GM23338 (cell line): Measurements from ENCODE around the gene DNAH6. TPM values are rescaled to one million over a fixed set of nuclear protein-coding genes. Genes with fewer than 3 reads are reported as not detected.

Source experiments
- ATAC-seq: fragments of 200-7000 bp; cut with Tn5 transposase; 3 replicates; pipeline ENCODE4 v1.9.1; 2020
- DNase-seq: peaks from one replicate; pipeline ENCODE4 v3.0.0-alpha.2; 2015; ENCODE audit warnings: low spot score
- H2AFZ ChIP-seq: fragments of 200-600 bp; sonication (generic); 2 replicates; pipeline ENCODE4 v1.8.0; 2016; ENCODE audit warnings: antibody characterized with exemption, mild to moderate bottlenecking, moderate library complexity
- H3F3A ChIP-seq: fragments of 200-600 bp; sonication (generic); replicated peaks from 2 replicates; pipeline ENCODE4 v1.8.0; 2017; ENCODE audit warnings: antibody characterized with exemption, mixed run types, low read depth
- H3K27ac ChIP-seq: fragments of 200-600 bp; sonication (generic); 2 replicates; pipeline ENCODE4 v1.6.1; 2016; ENCODE audit warnings: low read depth
- H3K27me3 ChIP-seq: fragments of 200-600 bp; sonication (generic); 2 replicates; pipeline ENCODE4 v1.8.0; 2016; ENCODE audit warnings: mild to moderate bottlenecking, mixed run types, moderate library complexity; ENCODE audit not compliant: insufficient read depth
- H3K36me3 ChIP-seq: fragments of 200-600 bp; sonication (generic); 2 replicates; pipeline ENCODE4 v1.8.0; 2016; ENCODE audit warnings: mild to moderate bottlenecking; ENCODE audit not compliant: insufficient read depth
- H3K4me1 ChIP-seq: fragments of 200-600 bp; sonication (generic); 2 replicates; pipeline ENCODE4 v1.8.0; 2016; ENCODE audit warnings: mild to moderate bottlenecking, moderate library complexity; ENCODE audit not compliant: insufficient read depth
- H3K4me2 ChIP-seq: fragments of 200-600 bp; sonication (generic); 2 replicates; pipeline ENCODE4 v1.7.1; 2017; ENCODE audit warnings: mixed run types
- H3K4me3 ChIP-seq: fragments of 200-600 bp; sonication (generic); 2 replicates; pipeline ENCODE4 v1.6.1; 2016; ENCODE audit warnings: mixed run types
- H3K79me2 ChIP-seq: fragments of 200-600 bp; sonication (generic); replicated peaks from 2 replicates; pipeline ENCODE4 v1.8.0; 2017; ENCODE audit warnings: mild to moderate bottlenecking; ENCODE audit not compliant: insufficient read depth
- H3K9me2 ChIP-seq: fragments of 200-600 bp; sonication (generic); 2 replicates; pipeline ENCODE4 v1.8.0; 2017; ENCODE audit not compliant: insufficient read depth
- H4K20me1 ChIP-seq: fragments of 200-600 bp; sonication (generic); replicated peaks from 2 replicates; pipeline ENCODE4 v1.8.0; 2017; ENCODE audit warnings: mild to moderate bottlenecking; ENCODE audit not compliant: insufficient read depth
- H3K27ac Mint-ChIP-seq: 2 replicates; pipeline ENCODE4 v1.8.0; 2020; ENCODE audit warnings: inconsistent platforms, mild to moderate bottlenecking, moderate library complexity, mixed read lengths
- H3K27me3 Mint-ChIP-seq: 3 replicates; pipeline ENCODE4 v1.8.0; 2022; ENCODE audit warnings: low read depth, mild to moderate bottlenecking, moderate library complexity, mixed read lengths, inconsistent platforms; ENCODE audit not compliant: insufficient read depth, poor library complexity
- H3K36me3 Mint-ChIP-seq: 3 replicates; pipeline ENCODE4 v1.8.0; 2021; ENCODE audit warnings: low read depth, mild to moderate bottlenecking, inconsistent platforms, moderate library complexity, mixed read lengths
- H3K4me1 Mint-ChIP-seq: 3 replicates; pipeline ENCODE4 v1.8.0; 2020; ENCODE audit warnings: mild to moderate bottlenecking, inconsistent platforms, mixed read lengths
- H3K4me3 Mint-ChIP-seq: 3 replicates; pipeline ENCODE4 v1.8.0; 2021; ENCODE audit warnings: moderate library complexity, mild to moderate bottlenecking, inconsistent platforms, mixed read lengths
- H3K9me3 Mint-ChIP-seq: 3 replicates; pipeline ENCODE4 v1.8.0; 2020; ENCODE audit warnings: moderate library complexity, mild to moderate bottlenecking, inconsistent platforms, mixed read lengths
- CREB1 ChIP-seq: fragments of 250-450 bp; sonication (Bioruptor Pico); IDR thresholded peaks from 2 replicates; pipeline ENCODE4 v1.5.0; 2020; ENCODE audit warnings: low read depth, mild to moderate bottlenecking, moderate library complexity
- EZH2 ChIP-seq: fragments of 200-600 bp; sonication (generic); IDR thresholded peaks from one replicate; pipeline ENCODE4 v1.8.0; 2017; ENCODE audit warnings: antibody characterized with exemption, mild to moderate bottlenecking, low read depth; ENCODE audit not compliant: unreplicated experiment
- JUNB ChIP-seq: IDR thresholded peaks from one replicate; pipeline ENCODE4 v1.6.1; 2016; ENCODE audit warnings: antibody characterized with exemption; ENCODE audit not compliant: unreplicated experiment
- NANOG ChIP-seq: IDR thresholded peaks from 2 replicates; pipeline ENCODE4 v1.6.1; 2016; ENCODE audit warnings: antibody characterized with exemption, borderline replicate concordance
- STAT1 ChIP-seq: IDR thresholded peaks from one replicate; pipeline ENCODE4 v1.6.1; 2016; ENCODE audit warnings: antibody characterized with exemption; ENCODE audit not compliant: unreplicated experiment
- ZNF114 ChIP-seq: fragments of 250-450 bp; sonication (Bioruptor Pico); IDR thresholded peaks from 2 replicates; pipeline ENCODE4 v1.5.0; 2020; ENCODE audit warnings: mild to moderate bottlenecking, moderate library complexity
- ZNF331 ChIP-seq: fragments of 250-450 bp; sonication (Bioruptor Pico); IDR thresholded peaks from 2 replicates; pipeline ENCODE4 v1.5.0; 2020; ENCODE audit warnings: low read depth, mild to moderate bottlenecking, moderate library complexity
- polyA plus RNA-seq: library from polyadenylated mRNA; unstranded; fragments of >200 nt; fragmentation: Nextera tagmentation; extraction: Ambion mirVana; gene quantifications from 2 replicates; pipeline ENCODE4 v1.2.1, GENCODE V29; 2016
- total RNA-seq: library from RNA; depleted of rRNA; stranded (reverse); fragments of >200 nt; shearing (Covaris generic); gene quantifications from 2 replicates; pipeline ENCODE4 v1.2.3, GENCODE V29; 2014
- TF ChIP-seq, protein P1 (sequence below): IDR thresholded peaks from one replicate; pipeline ENCODE4 v1.6.1; 2018; ENCODE audit warnings: antibody characterized with exemption; ENCODE audit not compliant: unreplicated experiment
- TF ChIP-seq, protein P2 (sequence below): fragments of 250-450 bp; sonication (Bioruptor Pico); IDR thresholded peaks from 2 replicates; pipeline ENCODE4 v1.5.0; 2020; ENCODE audit warnings: mild to moderate bottlenecking, moderate library complexity
- TF ChIP-seq, protein P3 (sequence below), 2 experiments: fragments of 200-600 bp in 1 of 2; sonication (generic) in 1 of 2; conservative IDR thresholded peaks; 2 replicates each; pipeline versions ENCODE4 v1.5.1 to v1.6.1; 2016 to 2017; ENCODE audit warnings: antibody characterized with exemption in 2 of 2, low read depth in 2 of 2, mild to moderate bottlenecking in 2 of 2, moderate library complexity in 1 of 2

Gene DNAH6
- total and polyA plus RNA-seq, 2 experiments from 2014 or later, result 0.27 to 0.31 TPM

DNA sequence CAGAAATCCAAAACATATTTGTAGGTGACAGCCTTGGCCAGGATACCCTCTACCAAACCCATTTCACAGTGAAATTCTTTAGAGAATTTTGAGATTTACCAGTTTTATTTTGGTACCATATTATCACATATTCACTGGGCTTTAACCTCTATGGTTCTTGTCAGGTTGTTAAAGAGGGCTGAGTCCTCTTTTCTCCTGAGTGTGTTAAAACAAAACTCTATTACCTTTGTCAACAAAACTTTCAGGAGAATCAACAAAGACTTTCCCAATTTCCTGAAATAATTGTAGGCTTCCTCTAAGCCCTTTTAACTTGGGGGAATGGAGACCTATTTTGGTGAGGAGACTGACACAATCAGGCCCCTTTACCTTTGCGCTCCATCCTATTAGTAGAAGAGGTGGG, 209.4 kb downstream of the DNAH6 start:
- DNase-seq, result no peak
- no peaks in the 10 kb centered on the region for H3F3A ChIP-seq
- H4K20me1 ChIP-seq, result no peaks in the 10 kb centered on the region
- no peaks in the 10 kb centered on the region for H3K4me1 Mint-ChIP-seq
- H3K4me3 ChIP-seq, result no peak overlapping the region
- H3K36me3 ChIP-seq, result no peaks in the 10 kb centered on the region
- no peak overlapping the region for H3K27ac Mint-ChIP-seq
- no peak overlapping the region for H3K4me2 ChIP-seq
- 0 out of 2 replicates have a peak, but pooled peaks cover 13% of the 10 kb centered on the region for H3K9me2 ChIP-seq
- H2AFZ ChIP-seq, result no peak overlapping the region
- no peaks in the 10 kb centered on the region for H3K27me3 Mint-ChIP-seq
- no peaks in the 10 kb centered on the region for H3K4me1 ChIP-seq
- no peaks in the 10 kb centered on the region for H3K27me3 ChIP-seq
- H3K27ac ChIP-seq, result no peak overlapping the region
- no peak overlapping the region for H3K4me3 Mint-ChIP-seq
- no peaks in the 10 kb centered on the region for H3K36me3 Mint-ChIP-seq
- TF ChIP-seq ZNF331 (no peak), CREB1 (CRISPR knock-in tag) (no peak), NANOG (no peak), EZH2 (no peak), JUNB (no peak), STAT1 (no peak), ZNF114 (CRISPR knock-in tag) (no peak)
- TF ChIP-seq, protein P1, sequence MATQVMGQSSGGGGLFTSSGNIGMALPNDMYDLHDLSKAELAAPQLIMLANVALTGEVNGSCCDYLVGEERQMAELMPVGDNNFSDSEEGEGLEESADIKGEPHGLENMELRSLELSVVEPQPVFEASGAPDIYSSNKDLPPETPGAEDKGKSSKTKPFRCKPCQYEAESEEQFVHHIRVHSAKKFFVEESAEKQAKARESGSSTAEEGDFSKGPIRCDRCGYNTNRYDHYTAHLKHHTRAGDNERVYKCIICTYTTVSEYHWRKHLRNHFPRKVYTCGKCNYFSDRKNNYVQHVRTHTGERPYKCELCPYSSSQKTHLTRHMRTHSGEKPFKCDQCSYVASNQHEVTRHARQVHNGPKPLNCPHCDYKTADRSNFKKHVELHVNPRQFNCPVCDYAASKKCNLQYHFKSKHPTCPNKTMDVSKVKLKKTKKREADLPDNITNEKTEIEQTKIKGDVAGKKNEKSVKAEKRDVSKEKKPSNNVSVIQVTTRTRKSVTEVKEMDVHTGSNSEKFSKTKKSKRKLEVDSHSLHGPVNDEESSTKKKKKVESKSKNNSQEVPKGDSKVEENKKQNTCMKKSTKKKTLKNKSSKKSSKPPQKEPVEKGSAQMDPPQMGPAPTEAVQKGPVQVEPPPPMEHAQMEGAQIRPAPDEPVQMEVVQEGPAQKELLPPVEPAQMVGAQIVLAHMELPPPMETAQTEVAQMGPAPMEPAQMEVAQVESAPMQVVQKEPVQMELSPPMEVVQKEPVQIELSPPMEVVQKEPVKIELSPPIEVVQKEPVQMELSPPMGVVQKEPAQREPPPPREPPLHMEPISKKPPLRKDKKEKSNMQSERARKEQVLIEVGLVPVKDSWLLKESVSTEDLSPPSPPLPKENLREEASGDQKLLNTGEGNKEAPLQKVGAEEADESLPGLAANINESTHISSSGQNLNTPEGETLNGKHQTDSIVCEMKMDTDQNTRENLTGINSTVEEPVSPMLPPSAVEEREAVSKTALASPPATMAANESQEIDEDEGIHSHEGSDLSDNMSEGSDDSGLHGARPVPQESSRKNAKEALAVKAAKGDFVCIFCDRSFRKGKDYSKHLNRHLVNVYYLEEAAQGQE, result no peak
- TF ChIP-seq, protein P2, sequence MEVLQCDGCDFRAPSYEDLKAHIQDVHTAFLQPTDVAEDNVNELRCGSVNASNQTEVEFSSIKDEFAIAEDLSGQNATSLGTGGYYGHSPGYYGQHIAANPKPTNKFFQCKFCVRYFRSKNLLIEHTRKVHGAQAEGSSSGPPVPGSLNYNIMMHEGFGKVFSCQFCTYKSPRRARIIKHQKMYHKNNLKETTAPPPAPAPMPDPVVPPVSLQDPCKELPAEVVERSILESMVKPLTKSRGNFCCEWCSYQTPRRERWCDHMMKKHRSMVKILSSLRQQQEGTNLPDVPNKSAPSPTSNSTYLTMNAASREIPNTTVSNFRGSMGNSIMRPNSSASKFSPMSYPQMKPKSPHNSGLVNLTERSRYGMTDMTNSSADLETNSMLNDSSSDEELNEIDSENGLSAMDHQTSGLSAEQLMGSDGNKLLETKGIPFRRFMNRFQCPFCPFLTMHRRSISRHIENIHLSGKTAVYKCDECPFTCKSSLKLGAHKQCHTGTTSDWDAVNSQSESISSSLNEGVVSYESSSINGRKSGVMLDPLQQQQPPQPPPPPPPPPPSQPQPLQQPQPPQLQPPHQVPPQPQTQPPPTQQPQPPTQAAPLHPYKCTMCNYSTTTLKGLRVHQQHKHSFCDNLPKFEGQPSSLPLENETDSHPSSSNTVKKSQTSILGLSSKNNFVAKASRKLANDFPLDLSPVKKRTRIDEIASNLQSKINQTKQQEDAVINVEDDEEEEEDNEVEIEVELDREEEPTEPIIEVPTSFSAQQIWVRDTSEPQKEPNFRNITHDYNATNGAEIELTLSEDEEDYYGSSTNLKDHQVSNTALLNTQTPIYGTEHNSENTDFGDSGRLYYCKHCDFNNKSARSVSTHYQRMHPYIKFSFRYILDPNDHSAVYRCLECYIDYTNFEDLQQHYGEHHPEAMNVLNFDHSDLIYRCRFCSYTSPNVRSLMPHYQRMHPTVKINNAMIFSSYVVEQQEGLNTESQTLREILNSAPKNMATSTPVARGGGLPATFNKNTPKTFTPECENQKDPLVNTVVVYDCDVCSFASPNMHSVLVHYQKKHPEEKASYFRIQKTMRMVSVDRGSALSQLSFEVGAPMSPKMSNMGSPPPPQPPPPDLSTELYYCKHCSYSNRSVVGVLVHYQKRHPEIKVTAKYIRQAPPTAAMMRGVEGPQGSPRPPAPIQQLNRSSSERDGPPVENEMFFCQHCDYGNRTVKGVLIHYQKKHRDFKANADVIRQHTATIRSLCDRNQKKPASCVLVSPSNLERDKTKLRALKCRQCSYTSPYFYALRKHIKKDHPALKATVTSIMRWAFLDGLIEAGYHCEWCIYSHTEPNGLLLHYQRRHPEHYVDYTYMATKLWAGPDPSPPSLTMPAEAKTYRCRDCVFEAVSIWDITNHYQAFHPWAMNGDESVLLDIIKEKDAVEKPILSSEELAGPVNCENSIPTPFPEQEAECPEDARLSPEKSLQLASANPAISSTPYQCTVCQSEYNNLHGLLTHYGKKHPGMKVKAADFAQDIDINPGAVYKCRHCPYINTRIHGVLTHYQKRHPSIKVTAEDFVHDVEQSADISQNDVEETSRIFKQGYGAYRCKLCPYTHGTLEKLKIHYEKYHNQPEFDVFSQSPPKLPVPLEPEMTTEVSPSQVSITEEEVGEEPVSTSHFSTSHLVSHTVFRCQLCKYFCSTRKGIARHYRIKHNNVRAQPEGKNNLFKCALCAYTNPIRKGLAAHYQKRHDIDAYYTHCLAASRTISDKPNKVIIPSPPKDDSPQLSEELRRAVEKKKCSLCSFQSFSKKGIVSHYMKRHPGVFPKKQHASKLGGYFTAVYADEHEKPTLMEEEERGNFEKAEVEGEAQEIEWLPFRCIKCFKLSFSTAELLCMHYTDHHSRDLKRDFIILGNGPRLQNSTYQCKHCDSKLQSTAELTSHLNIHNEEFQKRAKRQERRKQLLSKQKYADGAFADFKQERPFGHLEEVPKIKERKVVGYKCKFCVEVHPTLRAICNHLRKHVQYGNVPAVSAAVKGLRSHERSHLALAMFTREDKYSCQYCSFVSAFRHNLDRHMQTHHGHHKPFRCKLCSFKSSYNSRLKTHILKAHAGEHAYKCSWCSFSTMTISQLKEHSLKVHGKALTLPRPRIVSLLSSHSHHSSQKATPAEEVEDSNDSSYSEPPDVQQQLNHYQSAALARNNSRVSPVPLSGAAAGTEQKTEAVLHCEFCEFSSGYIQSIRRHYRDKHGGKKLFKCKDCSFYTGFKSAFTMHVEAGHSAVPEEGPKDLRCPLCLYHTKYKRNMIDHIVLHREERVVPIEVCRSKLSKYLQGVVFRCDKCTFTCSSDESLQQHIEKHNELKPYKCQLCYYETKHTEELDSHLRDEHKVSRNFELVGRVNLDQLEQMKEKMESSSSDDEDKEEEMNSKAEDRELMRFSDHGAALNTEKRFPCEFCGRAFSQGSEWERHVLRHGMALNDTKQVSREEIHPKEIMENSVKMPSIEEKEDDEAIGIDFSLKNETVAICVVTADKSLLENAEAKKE (CRISPR knock-in tag), result no peak
- TF ChIP-seq, protein P3, sequence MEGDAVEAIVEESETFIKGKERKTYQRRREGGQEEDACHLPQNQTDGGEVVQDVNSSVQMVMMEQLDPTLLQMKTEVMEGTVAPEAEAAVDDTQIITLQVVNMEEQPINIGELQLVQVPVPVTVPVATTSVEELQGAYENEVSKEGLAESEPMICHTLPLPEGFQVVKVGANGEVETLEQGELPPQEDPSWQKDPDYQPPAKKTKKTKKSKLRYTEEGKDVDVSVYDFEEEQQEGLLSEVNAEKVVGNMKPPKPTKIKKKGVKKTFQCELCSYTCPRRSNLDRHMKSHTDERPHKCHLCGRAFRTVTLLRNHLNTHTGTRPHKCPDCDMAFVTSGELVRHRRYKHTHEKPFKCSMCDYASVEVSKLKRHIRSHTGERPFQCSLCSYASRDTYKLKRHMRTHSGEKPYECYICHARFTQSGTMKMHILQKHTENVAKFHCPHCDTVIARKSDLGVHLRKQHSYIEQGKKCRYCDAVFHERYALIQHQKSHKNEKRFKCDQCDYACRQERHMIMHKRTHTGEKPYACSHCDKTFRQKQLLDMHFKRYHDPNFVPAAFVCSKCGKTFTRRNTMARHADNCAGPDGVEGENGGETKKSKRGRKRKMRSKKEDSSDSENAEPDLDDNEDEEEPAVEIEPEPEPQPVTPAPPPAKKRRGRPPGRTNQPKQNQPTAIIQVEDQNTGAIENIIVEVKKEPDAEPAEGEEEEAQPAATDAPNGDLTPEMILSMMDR (conservative IDR thresholded peaks at IDR 0.05; ENCODE audit: low read depth in 2 of 2), result no peak
- H3K9me3 Mint-ChIP-seq, result no peaks in the 10 kb centered on the region; the same call in 2 of the 3 replicates
- no peaks in the 10 kb centered on the region for H3K79me2 ChIP-seq
- no peak for ATAC-seq
